Activated CD4-positive, alpha-beta T cell treated with anti-CD3 and anti-CD28 coated beads for 24 hours (primary cell): ENCODE data around the gene ELK3.
"Not testable (repeated sequence)": the region's sequence is repeated elsewhere in the genome, so short reads cannot be mapped to it uniquely, and the experiment has no call there.

Experiments used
- DNase-seq, 2 donors: peaks; one replicate each; pipeline ENCODE4 v3.0.0-alpha.2; 2020; ENCODE audit warnings: low read depth in 2 of 2

The ELK3 gene

DNA sequence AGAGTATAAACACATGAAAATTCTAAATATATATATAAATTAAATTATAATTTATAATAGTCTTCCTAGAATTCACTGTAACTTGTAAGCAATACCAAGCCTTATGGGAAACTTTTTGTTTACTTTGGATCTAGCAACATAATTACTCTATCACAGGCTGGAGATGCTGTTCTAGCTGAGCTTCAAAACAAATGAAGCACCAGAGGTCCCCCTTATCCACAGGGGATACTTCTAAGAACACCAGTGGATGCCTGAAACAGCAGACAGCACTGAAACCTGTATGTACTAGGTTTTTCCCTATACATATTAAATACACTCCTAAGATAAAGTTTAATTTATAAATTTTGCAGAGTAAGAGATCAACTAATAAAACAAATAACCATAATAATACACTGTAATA is 109.5 kb downstream of the ELK3 start:
- no peak for DNase-seq

DNA sequence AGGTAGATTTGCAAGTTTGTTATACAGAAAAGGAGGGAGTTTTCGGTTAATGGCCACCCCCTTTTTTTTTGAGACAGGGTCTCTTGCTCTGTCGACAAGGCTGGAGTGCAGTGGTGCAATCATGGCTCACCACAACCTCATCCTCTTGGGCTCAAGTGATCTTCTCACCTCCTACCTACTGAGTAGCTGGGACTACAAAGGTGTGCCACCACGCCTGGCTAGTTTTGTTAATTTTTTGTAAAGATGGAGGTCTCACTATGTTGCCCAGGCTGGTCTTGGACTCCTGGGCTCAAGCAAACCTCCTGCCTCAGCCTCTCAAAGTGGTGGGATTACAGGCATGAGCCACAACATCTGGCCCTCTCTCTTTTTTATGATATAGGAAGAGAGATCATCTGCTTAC is 111.5 kb downstream of the ELK3 start:
- DNase-seq = no peak

DNA sequence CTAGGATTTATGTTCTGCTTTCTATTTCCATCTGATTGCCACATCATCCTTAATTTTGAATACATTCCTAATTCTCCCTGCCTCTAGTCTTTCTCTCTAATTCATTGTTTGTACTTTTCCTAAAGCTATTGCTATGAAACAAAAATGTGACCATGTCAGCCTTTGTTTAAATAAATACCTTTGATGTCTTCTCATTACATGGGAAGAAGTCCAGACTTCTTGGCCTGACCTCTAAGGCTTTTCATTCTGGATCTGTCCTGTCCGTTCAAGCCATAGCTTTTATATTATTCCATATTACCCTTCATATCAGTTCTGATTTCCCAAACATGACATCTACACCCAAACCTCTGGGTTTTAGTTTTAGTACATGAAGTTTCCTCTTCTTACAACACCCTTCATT is 114.7 kb downstream of the ELK3 start:
- no peak for DNase-seq

DNA sequence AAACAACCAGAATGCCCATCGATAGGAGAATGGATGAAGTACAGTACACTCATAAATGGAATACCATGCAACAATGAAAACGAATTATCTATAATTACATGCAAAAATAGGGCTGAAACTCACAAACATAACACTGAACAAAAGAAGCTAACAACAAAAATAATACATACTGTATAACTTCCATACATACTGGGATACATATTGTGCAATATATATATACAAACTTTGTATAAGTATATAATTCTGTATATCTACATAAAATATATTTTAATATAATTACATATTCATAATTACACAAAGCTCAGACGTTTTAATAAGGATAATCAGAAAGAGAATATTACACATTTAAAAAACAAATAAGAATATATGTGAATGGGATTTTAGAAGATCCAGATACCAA is 115.9 kb downstream of the ELK3 start:
- no peak for DNase-seq

DNA sequence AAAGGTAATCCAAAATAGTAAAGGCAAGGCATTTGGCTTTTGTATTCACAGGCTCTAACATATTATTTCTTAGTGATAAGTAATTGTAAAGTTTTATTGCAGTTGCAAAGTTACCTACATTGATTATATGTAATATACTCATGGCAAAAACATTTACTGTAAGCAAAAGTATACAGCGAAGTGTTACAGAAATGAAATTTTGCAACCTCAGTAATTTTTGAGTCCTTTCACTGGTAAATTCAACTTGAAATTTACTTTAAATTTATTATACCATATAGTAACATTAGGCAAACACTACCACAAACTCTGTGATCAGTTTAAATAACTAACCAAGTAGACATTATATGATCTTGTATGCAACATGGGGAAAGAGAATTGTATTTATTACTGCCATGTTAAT is 117.0 kb downstream of the ELK3 start:
- no peak for DNase-seq

DNA sequence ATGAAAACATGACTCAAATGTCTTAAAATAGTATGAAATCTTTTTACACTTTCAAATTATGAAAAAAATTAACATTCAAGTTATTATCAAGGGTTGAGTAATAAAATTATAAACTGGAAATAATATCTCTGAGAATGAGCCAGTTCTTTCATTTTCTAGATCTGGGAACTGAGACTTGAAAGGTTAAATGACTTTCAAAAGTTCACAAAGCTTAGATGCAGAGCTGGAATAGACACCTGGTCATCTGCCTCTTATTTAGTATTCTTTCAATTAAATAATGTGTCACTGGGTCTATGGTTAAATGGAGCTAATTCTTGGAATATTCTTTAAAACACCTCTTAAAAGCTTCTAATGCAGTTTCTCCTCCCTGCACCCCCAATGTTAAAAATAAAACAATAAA is 119.4 kb downstream of the ELK3 start:
- no peak for DNase-seq

DNA sequence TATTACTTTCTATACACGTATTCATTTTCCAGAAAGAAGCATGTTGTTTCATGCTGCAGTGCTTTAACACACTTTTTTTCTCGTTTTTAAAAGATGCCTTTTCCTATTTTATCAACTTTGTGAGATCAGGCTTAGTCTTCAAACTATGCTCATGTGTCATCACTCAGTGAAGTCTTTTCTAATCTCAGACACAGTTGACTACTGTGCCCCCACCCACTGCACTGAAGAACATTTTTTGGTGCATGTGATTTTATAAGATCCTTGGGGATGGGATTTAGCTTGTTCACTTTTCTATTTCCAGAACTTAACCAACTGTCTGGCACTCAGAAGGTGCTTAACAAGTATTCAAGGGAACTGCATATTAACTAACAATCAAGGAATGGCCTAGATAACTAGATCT is 120.5 kb downstream of the ELK3 start:
- DNase-seq = no peak

DNA sequence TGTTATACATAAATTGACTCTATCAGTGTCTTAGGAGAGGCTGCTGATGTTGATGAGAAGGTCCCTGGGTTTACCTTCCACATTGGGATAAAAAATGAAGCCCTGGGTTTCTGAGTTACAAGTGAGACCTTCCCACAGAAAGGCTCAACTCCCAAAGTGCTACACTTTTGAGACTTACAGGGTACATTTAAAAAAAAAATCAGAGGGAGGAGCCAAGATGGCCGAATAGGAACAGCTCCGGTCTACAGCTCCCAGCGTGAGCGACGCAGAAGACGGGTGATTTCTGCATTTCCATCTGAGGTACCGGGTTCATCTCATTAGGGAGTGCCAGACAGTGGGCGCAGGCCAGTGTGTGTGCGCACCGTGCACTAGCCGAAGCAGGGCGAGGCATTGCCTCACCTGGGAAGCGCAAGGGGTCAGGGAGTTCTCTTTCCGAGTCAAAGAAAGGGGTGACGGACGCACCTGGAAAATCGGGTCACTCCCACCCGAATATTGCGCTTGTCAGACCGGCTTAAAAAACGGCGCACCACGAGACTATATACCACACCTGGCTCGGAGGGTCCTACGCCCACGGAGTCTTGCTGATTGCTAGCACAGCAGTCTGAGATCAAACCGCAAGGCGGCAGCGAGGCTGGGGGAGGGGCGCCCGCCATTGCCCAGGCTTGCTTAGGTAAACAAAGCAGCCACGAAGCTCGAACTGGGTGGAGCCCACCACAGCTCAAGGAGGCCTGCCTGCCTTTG is 121.7 kb downstream of the ELK3 start:
- DNase-seq = not testable (repeated sequence)

DNA sequence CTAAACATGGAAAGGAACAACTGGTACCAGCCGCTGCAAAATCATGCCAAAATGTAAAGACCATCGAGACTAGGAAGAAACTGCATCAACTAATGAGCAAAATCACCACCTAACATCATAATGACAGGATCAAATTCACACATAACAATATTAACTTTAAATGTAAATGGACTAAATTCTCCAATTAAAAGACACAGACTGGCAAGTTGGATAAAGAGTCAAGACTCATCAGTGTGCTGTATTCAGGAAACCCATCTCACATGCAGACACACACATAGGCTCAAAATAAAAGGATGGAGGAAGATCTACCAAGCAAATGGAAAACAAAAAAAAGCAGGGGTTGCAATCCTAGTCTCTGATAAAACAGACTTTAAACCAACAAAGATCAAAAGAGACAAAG is 123.6 kb downstream of the ELK3 start:
- DNase-seq = not testable (repeated sequence)
